HepG2 (cell line): Measurements from ENCODE around the gene FASLG. TPM values are rescaled to one million over a fixed set of nuclear protein-coding genes. Genes with fewer than 3 reads are reported as not detected.

Experiments used
- ATAC-seq: fragments of 200-7000 bp; cut with Tn5 transposase; 3 replicates; pipeline ENCODE4 v1.9.1; 2020; ENCODE audit warnings: mild to moderate bottlenecking, moderate library complexity
- BruUV-seq: library from RNA; stranded (reverse); fragments of 400-500 nt; replicated peaks from 2 replicates; lab custom pipeline; 2021; lab: Mats Ljungman, UMichigan
- CTCF ChIA-PET: fragments of 300-600 bp; formaldehyde crosslinking; extraction: SDS; loops from one replicate; lab custom pipeline; 2021; ENCODE audit warnings: low total read pairs, inconsistent platforms, low intra/inter-chr PET ratio; lab: Yijun Ruan, JAX
- POLR2A ChIA-PET: fragments of 350-600 bp; sonication (Branson Sonifier 250); formaldehyde crosslinking; loops from one replicate; lab custom pipeline; 2020; ENCODE audit warnings: antibody characterized with exemption, inconsistent platforms; lab: Yijun Ruan, JAX
- DNase-seq: peaks from one replicate; pipeline ENCODE4 v3.0.0-alpha.2; 2015; ENCODE audit warnings: low spot score
- FAIRE-seq: peaks from 3 replicates; lab custom pipeline; 2011; peaks lifted over from hg19 to GRCh38; lab: Jason Lieb, UNC
- H2AFZ ChIP-seq: one replicate; pipeline ENCODE4 v1.6.1; 2011; ENCODE audit warnings: low read length, inconsistent platforms
- H3K27ac ChIP-seq: fragments of 300-600 bp; 3 replicates; pipeline ENCODE4 v1.8.0; 2011; ENCODE audit warnings: mixed run types, mild to moderate bottlenecking, mixed read lengths, low read length, inconsistent platforms; ENCODE audit not compliant: insufficient read depth; ENCODE audit errors: extremely low read length
- H3K27me3 ChIP-seq, 2 experiments: fragments of 200-600 bp in 1 of 2; 2 replicates in 1 of 2; 3 replicates in 1 of 2; pipeline versions ENCODE4 v1.6.0 to v1.8.0; 2011; ENCODE audit warnings: low read length in 2 of 2, mild to moderate bottlenecking in 2 of 2, moderate library complexity in 2 of 2, inconsistent platforms in 1 of 2; ENCODE audit not compliant: insufficient read depth in 2 of 2, control insufficient read depth in 1 of 2
- H3K36me3 ChIP-seq, 2 experiments: fragments of 200-600 bp in 1 of 2; replicated peaks in 1 of 2; 2 replicates in 1 of 2; 3 replicates in 1 of 2; pipeline versions ENCODE4 v1.5.1 to v1.8.0; 2011; ENCODE audit warnings: low read length in 2 of 2, inconsistent platforms in 1 of 2; ENCODE audit not compliant: insufficient read depth in 2 of 2, control insufficient read depth in 1 of 2
- H3K4me1 ChIP-seq: 2 replicates; pipeline ENCODE4 v1.5.1; 2012; ENCODE audit warnings: low read length, inconsistent platforms; ENCODE audit not compliant: insufficient read depth
- H3K4me2 ChIP-seq: 2 replicates; pipeline ENCODE4 v1.6.0; 2011; ENCODE audit warnings: low read depth, low read length, inconsistent platforms
- H3K4me3 ChIP-seq, 3 experiments: fragments of 200-600 bp in 1 of 3; sonication (generic), shearing (Covaris generic) in 1 of 3; replicated peaks in 1 of 3; 2 replicates each; pipeline ENCODE4 v1.5.1; 2011 to 2016; ENCODE audit warnings: low read length in 3 of 3, inconsistent platforms in 2 of 3, low read depth in 2 of 3, mild to moderate bottlenecking in 2 of 3, control low read depth in 1 of 3, mixed read lengths in 1 of 3; ENCODE audit not compliant: insufficient read depth in 1 of 3
- H3K79me2 ChIP-seq: one replicate; pipeline ENCODE4 v1.6.1; 2011; ENCODE audit warnings: low read length, inconsistent platforms; ENCODE audit not compliant: insufficient read depth
- H3K9ac ChIP-seq: 2 replicates; pipeline ENCODE4 v1.6.0; 2011; ENCODE audit warnings: mild to moderate bottlenecking, low read depth, low read length, inconsistent platforms; ENCODE audit not compliant: insufficient read depth
- H3K9me3 ChIP-seq: 2 replicates; pipeline ENCODE4 v1.5.1; 2012; ENCODE audit warnings: mild to moderate bottlenecking, low read length
- H4K20me1 ChIP-seq: 2 replicates; pipeline ENCODE4 v1.6.0; 2011; ENCODE audit warnings: inconsistent platforms, mild to moderate bottlenecking, low read length, moderate library complexity; ENCODE audit not compliant: insufficient read depth
- HOXD1 ChIP-seq: sonication (generic); formaldehyde crosslinking; IDR thresholded peaks from 2 replicates; pipeline ENCODE4 v1.5.0; 2020; ENCODE audit warnings: missing genetic modification reagents
- RCOR2 ChIP-seq: IDR thresholded peaks from 2 replicates; pipeline ENCODE4 v1.6.1; 2016; ENCODE audit warnings: missing biosample characterization, missing genetic modification reagents
- whole genome bisulfite sequencing: methylation state at CpG from one replicate; pipeline ENCODE4 v1.1.6; 2017; ENCODE audit warnings: low lambda C conversion rate; 5-methylcytosine and 5-hydroxymethylcytosine counted together
- in situ Hi-C: cut with HindIII; loops from 2 replicates; pipeline ENCODE4 v1.10.0; 2017; ENCODE audit warnings: low pct_unique_long_range_greater_than_20kb; ENCODE audit not compliant: extremely low pct_ligation_motif_present
- intact Hi-C: fragments of 100-400 bp; cut with micrococcal nuclease; formaldehyde crosslinking; loops from one replicate; pipeline ENCODE4 v1.10.0; 2022; ENCODE audit not compliant: unreplicated experiment
- polyA plus RNA-seq, 8 experiments: library from polyadenylated mRNA; depleted of rRNA in 3 of 8; stranded (reverse) in 7 of 8; unstranded in 1 of 8; fragments of >200 nt; fragmentation: Illumina TruSeq in 4 of 8; extraction: Trizol in 4 of 8; gene quantifications; 2 replicates each; pipeline versions ENCODE4 v1.2.1 to v1.2.3, GENCODE V29; 2011 to 2016; ENCODE audit warnings: low read depth in 4 of 8, missing spikeins in 1 of 8, mixed read lengths in 1 of 8; ENCODE audit not compliant: insufficient read depth in 1 of 8
- total RNA-seq, 5 experiments: library from RNA; depleted of rRNA; stranded (reverse); fragments of >200 nt; fragmentation: Illumina TruSeq; extraction: Trizol; gene quantifications; 2 replicates each; pipeline ENCODE4 v1.2.3, GENCODE V29; 2016; ENCODE audit warnings: low read depth in 1 of 5
- TF ChIP-seq, protein P1 (sequence below): sonication (generic); formaldehyde crosslinking; IDR thresholded peaks from 2 replicates; pipeline ENCODE4 v1.4.0; 2020; ENCODE audit warnings: missing genetic modification reagents
- TF ChIP-seq, protein P2 (sequence below): sonication (generic); formaldehyde crosslinking; IDR thresholded peaks from 2 replicates; pipeline ENCODE4 v1.9.0; 2021; ENCODE audit warnings: missing genetic modification reagents, borderline replicate concordance

Gene FASLG
- total and polyA plus RNA-seq, 2 of the 13 experiments (the other 11 are each of a cell fraction or from before 2014, with no cell fraction given) = 0.08 TPM; not detected in 1

DNA sequence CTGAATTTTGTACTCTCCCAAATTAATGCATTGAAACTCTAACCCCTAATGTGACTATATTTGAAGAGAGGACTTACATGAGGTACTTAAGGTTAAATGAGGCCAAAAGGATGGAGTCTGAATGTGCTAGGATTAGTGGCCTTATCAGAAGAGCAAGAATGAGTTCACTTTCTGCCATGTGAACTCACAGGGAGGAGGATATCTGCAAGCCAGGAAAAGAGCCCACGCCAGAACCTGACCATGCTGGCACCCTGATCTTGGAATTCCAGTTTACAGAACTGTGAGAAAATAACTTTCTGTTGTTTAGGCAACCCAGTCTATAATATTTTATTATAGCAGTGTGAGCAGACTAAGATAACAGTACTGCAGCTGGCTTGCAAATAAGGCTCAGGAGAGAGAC is 12.2 kb upstream of the FASLG start:
- no TSS peak for BruUV-seq
- ChIA-PET POLR2A (no interaction called here), CTCF (no interaction called here)
- H3K79me2 ChIP-seq = no peaks in the 10 kb centered on the region
- H3K4me2 ChIP-seq = no peak overlapping the region
- intact Hi-C loops = no loop called here
- TF ChIP-seq HOXD1 (CRISPR knock-in tag) (no peak), RCOR2 (CRISPR knock-in tag) (no peak)
- TF ChIP-seq, protein P1, sequence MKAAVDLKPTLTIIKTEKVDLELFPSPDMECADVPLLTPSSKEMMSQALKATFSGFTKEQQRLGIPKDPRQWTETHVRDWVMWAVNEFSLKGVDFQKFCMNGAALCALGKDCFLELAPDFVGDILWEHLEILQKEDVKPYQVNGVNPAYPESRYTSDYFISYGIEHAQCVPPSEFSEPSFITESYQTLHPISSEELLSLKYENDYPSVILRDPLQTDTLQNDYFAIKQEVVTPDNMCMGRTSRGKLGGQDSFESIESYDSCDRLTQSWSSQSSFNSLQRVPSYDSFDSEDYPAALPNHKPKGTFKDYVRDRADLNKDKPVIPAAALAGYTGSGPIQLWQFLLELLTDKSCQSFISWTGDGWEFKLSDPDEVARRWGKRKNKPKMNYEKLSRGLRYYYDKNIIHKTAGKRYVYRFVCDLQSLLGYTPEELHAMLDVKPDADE (CRISPR knock-in tag) = no peak
- TF ChIP-seq, protein P2, sequence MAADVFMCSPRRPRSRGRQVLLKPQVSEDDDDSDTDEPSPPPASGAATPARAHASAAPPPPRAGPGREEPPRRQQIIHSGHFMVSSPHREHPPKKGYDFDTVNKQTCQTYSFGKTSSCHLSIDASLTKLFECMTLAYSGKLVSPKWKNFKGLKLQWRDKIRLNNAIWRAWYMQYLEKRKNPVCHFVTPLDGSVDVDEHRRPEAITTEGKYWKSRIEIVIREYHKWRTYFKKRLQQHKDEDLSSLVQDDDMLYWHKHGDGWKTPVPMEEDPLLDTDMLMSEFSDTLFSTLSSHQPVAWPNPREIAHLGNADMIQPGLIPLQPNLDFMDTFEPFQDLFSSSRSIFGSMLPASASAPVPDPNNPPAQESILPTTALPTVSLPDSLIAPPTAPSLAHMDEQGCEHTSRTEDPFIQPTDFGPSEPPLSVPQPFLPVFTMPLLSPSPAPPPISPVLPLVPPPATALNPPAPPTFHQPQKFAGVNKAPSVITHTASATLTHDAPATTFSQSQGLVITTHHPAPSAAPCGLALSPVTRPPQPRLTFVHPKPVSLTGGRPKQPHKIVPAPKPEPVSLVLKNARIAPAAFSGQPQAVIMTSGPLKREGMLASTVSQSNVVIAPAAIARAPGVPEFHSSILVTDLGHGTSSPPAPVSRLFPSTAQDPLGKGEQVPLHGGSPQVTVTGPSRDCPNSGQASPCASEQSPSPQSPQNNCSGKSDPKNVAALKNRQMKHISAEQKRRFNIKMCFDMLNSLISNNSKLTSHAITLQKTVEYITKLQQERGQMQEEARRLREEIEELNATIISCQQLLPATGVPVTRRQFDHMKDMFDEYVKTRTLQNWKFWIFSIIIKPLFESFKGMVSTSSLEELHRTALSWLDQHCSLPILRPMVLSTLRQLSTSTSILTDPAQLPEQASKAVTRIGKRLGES = no peak
- no peak overlapping the region for H3K27ac ChIP-seq
- no peaks in the 10 kb centered on the region for H4K20me1 ChIP-seq
- WGBS = 0% methylated on average over 1 of the region's 1 CpG
- H3K9ac ChIP-seq = no peak overlapping the region
- H2AFZ ChIP-seq = no peak overlapping the region
- H3K4me3 ChIP-seq = no peak overlapping the region
- no peaks in the 10 kb centered on the region for H3K9me3 ChIP-seq
- peaks cover 0 to 6% of the 10 kb centered on the region in 2 experiments; a peak in 1 of 5 replicates for H3K27me3 ChIP-seq
- DNase-seq = no peak
- H3K4me1 ChIP-seq = peaks cover 27% of the 10 kb centered on the region
- no peak for ATAC-seq
- no peaks in the 10 kb centered on the region for H3K36me3 ChIP-seq
- no peak for FAIRE-seq
- in situ Hi-C loops = no loop called here
